Neural progenitor cell (in vitro differentiated cells): Measurements from ENCODE around the gene KCNC4.

Experiments used
- CTCF ChIP-seq: fragments of 200-600 bp; sonication (generic); IDR thresholded peaks from 2 replicates; pipeline ENCODE4 v1.5.1; 2017; ENCODE audit warnings: antibody characterized with exemption, mild to moderate bottlenecking
- EZH2 ChIP-seq: fragments of 200-600 bp; sonication (generic); IDR thresholded peaks from 2 replicates; pipeline ENCODE4 v1.6.1; 2017; ENCODE audit warnings: antibody characterized with exemption, mild to moderate bottlenecking, moderate library complexity

DNA sequence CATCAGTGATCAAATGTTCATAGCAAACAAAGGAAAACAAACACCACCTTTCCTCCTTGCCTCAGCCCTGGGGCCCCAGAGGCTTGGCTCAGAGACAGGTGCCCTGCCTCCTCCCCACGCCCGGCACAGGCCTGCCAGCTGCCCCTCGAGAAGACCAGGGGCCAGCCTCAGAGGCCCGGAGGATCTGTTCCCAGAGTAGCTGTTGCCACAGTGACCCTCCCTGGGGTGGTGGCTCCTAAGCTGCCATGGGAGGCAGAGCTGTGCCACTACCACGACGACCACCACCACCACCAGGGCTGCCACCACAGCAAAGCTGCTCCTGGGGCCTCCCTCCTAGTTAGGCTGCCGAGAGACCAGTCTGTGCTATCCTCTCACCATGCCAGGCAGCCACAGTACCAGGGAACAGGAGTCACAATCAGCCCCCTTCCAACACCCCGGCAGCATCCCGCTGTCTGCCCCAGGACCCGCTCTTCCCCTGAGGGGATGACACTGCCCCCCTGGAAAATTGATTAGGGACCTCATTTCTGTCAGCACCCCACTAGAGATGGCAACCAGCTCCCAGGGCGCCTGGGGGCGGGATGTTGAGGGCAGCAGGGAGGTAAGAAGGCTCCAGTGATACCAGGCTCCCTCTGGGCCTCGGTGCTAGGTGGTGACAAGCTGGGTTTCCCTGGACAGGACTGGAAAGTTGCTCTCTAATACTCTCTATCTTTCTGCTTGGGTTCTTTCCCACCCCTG, 30.5 kb downstream of the KCNC4 start:
- TF ChIP-seq EZH2: no peak
- no peak for TF ChIP-seq CTCF
